ENCODE results near the gene DNAJC25. TPM values are rescaled to one million over a fixed set of nuclear protein-coding genes. Genes with fewer than 3 reads are reported as not detected.

The DNAJC25 gene
- total RNA-seq, 1 donor = 8.3 TPM

DNA sequence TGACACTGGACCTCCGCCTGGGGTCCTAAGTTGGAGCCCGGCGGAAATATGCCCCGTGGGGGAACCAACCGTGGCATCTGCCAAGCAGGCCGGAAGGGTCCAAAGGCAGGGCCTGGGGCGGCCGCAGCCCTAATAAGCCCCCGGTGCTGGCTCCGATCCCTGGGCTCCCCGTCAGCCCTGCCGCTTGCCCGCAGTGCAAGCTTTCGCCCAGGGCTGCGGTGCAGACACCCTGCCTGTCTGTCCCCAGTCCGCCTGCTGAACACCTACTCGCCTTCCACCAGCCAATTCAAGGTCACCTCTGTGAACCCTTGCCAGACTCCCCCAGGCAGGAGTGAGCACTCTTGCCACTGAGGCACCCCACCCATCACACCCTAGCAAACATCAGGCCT is 31.2 kb upstream of the DNAJC25 start:
- Histone ChIP-seq H3K4me3 (ENCODE audit: insufficient read depth, low read length) (peak overlapping the region; percentile 89), H3K9me3 (ENCODE audit: low read depth, low read length) (no peaks in the 10 kb centered on the region), H4K20me1 (ENCODE audit: insufficient read depth, low read length) (peaks cover 5% of the 10 kb centered on the region), H3K4me2 (ENCODE audit: insufficient read depth, low read length) (peak overlapping the region; percentile 81), H3K27me3 (ENCODE audit: insufficient read depth, low read length) (no peaks in the 10 kb centered on the region), H3K79me2 (ENCODE audit: insufficient read depth, low read length) (peaks cover 13% of the 10 kb centered on the region), H2AFZ (ENCODE audit: low read length) (peak overlapping the region; percentile 94), H3K27ac (ENCODE audit: low read depth, low read length) (no peak overlapping the region), H3K36me3 (ENCODE audit: insufficient read depth, low read length) (peaks cover 24% of the 10 kb centered on the region), H3K4me1 (ENCODE audit: insufficient read depth, low read length) (peaks cover 7% of the 10 kb centered on the region)
- TF ChIP-seq, protein P1, sequence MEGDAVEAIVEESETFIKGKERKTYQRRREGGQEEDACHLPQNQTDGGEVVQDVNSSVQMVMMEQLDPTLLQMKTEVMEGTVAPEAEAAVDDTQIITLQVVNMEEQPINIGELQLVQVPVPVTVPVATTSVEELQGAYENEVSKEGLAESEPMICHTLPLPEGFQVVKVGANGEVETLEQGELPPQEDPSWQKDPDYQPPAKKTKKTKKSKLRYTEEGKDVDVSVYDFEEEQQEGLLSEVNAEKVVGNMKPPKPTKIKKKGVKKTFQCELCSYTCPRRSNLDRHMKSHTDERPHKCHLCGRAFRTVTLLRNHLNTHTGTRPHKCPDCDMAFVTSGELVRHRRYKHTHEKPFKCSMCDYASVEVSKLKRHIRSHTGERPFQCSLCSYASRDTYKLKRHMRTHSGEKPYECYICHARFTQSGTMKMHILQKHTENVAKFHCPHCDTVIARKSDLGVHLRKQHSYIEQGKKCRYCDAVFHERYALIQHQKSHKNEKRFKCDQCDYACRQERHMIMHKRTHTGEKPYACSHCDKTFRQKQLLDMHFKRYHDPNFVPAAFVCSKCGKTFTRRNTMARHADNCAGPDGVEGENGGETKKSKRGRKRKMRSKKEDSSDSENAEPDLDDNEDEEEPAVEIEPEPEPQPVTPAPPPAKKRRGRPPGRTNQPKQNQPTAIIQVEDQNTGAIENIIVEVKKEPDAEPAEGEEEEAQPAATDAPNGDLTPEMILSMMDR (IDR thresholded peaks at IDR 0.05; ENCODE audit: extremely low read depth, low read depth, low read length) = no peak
- DNase-seq (ENCODE audit: insufficient read length, low spot score, missing footprints) = no peak

DNA sequence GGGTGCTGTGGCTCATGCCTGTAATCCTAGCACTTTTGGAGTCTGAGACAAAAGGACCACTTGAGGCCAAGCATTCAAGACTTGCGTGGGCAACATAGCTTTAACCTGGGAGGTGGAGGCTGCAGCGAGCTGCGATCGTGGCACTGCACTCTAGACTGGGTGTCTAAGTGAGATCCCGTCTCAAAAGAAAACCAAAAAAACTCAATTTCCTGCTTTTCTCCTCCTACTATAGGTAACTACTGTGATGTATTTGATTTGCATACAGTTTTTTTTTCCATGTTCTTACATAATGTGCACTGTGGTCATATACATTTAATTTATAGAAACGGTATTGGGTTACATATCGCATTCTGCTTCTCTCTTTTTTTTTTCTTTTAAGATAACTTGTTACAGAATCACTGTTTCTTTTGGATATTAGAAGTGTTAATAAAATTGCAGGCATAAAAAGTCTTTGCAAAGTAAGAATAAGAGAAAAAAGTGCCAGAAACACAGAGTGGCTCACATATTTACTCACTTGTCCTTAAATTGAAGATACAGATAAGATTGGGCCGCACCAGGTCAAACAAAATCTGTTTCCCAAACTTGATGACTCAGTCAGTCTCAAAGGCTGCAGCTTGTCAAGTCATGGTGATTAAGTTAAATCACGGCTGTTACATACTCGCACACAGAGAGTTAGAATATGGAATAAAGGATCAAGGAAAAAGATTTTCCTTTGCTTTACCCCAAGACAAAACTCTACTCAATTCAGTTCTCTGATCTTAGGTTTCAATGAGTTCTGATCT is 29.7 kb upstream of the DNAJC25 start:
- peaks cover 7% of the 10 kb centered on the region for H3K4me1 ChIP-seq (ENCODE audit: insufficient read depth, low read length)

GRCh38 chr9:111603041-111603440 is 28.1 kb upstream of the DNAJC25 start:
- Histone ChIP-seq H4K20me1 (ENCODE audit: insufficient read depth, low read length) (no peaks in the 10 kb centered on the region), H2AFZ (ENCODE audit: low read length) (no peak overlapping the region), H3K9me3 (ENCODE audit: low read depth, low read length) (no peaks in the 10 kb centered on the region), H3K36me3 (ENCODE audit: insufficient read depth, low read length) (no peaks in the 10 kb centered on the region), H3K27ac (ENCODE audit: low read depth, low read length) (no peak overlapping the region), H3K4me2 (ENCODE audit: insufficient read depth, low read length) (no peak overlapping the region), H3K4me1 (ENCODE audit: insufficient read depth, low read length) (peaks cover 7% of the 10 kb centered on the region), H3K27me3 (ENCODE audit: insufficient read depth, low read length) (no peaks in the 10 kb centered on the region), H3K79me2 (ENCODE audit: insufficient read depth, low read length) (peaks cover 6% of the 10 kb centered on the region), H3K4me3 (ENCODE audit: insufficient read depth, low read length) (no peak overlapping the region)
- TF ChIP-seq, protein P1 (IDR thresholded peaks at IDR 0.05; ENCODE audit: extremely low read depth, low read depth, low read length) = no peak
- no peak for DNase-seq (ENCODE audit: insufficient read length, low spot score, missing footprints)

More for the DNA sequence above, 29.7 kb upstream of the DNAJC25 start:
- Histone ChIP-seq H3K27ac (ENCODE audit: low read depth, low read length) (no peak overlapping the region), H2AFZ (ENCODE audit: low read length) (no peak overlapping the region), H4K20me1 (ENCODE audit: insufficient read depth, low read length) (peaks cover 5% of the 10 kb centered on the region), H3K36me3 (ENCODE audit: insufficient read depth, low read length) (peaks cover 9% of the 10 kb centered on the region), H3K27me3 (ENCODE audit: insufficient read depth, low read length) (no peaks in the 10 kb centered on the region), H3K4me2 (ENCODE audit: insufficient read depth, low read length) (no peak overlapping the region), H3K79me2 (ENCODE audit: insufficient read depth, low read length) (peaks cover 13% of the 10 kb centered on the region), H3K9me3 (ENCODE audit: low read depth, low read length) (no peaks in the 10 kb centered on the region), H3K4me3 (ENCODE audit: insufficient read depth, low read length) (no peak overlapping the region)
- TF ChIP-seq, protein P1 (IDR thresholded peaks at IDR 0.05; ENCODE audit: extremely low read depth, low read depth, low read length) = no peak
- DNase-seq (ENCODE audit: insufficient read length, low spot score, missing footprints) = peak; percentile 56

DNA sequence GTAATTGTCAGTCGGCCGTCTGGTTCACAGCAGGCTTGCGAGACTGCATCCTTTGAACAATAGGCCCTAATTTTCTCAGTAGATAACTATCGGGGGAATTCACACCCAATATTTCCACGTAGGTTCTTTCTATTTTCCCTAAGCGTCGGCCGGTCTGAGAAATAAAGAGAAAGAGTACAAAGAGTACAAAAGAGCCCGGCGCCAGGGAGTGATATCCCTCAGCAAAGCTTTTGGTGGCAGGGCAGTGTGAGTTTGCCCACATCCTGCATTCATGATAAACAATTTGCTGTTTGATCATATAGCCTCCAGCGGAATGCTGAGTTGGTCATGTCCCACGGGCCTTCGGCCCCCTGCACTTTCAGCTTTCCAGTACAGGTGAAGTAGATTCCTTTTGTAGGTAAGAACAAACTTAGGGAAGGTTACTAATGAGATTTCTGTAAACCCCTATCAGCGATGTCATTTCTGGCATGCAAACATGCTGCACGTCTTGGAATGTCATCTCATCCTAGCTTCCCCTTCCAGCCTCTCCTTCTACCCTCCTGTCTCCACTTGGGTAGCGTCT is 27.0 kb upstream of the DNAJC25 start:
- Histone ChIP-seq H3K27me3 (ENCODE audit: insufficient read depth, low read length) (peaks cover 5% of the 10 kb centered on the region), H4K20me1 (ENCODE audit: insufficient read depth, low read length) (no peaks in the 10 kb centered on the region), H2AFZ (ENCODE audit: low read length) (no peak overlapping the region), H3K36me3 (ENCODE audit: insufficient read depth, low read length) (no peaks in the 10 kb centered on the region), H3K4me3 (ENCODE audit: insufficient read depth, low read length) (no peak overlapping the region), H3K4me2 (ENCODE audit: insufficient read depth, low read length) (no peak overlapping the region), H3K4me1 (ENCODE audit: insufficient read depth, low read length) (peaks cover 7% of the 10 kb centered on the region), H3K9me3 (ENCODE audit: low read depth, low read length) (no peaks in the 10 kb centered on the region), H3K27ac (ENCODE audit: low read depth, low read length) (no peak overlapping the region), H3K79me2 (ENCODE audit: insufficient read depth, low read length) (no peaks in the 10 kb centered on the region)
- TF ChIP-seq, protein P1 (IDR thresholded peaks at IDR 0.05; ENCODE audit: extremely low read depth, low read depth, low read length) = no peak
- no peak for DNase-seq (ENCODE audit: insufficient read length, low spot score, missing footprints)
